Measurements from ENCODE around the gene NR1D1.

Gene NR1D1

DNA sequence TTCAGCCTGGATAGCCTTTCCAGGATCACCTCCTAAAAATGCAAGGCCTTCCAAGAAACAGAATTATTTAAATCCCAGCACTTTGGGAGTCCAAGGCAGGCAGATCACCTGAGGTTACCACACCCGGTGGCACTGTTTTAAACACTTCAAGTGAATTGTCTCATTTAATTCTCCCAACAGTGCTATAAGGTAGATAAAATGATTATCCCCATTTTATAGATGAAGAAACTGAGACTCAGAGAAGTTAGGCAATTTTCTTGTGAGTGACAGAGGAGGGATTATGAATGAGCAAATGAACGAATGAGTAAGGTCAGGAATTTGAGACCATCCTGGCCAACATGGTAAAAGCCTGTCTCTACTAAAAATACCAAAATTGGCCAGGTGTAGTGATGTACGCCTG, 20.8 kb downstream of the NR1D1 start:
- no peak overlapping the region for H3K27ac Mint-ChIP-seq
- H3K36me3 Mint-ChIP-seq, result no peaks in the 10 kb centered on the region
- no peak overlapping the region for H3K4me3 Mint-ChIP-seq
- no peaks in the 10 kb centered on the region for H3K9me3 Mint-ChIP-seq (ENCODE audit: low read depth)
- H3K27me3 Mint-ChIP-seq, result no peaks in the 10 kb centered on the region
- peaks cover 17% of the 10 kb centered on the region for H3K4me1 Mint-ChIP-seq (ENCODE audit: low read depth)

DNA sequence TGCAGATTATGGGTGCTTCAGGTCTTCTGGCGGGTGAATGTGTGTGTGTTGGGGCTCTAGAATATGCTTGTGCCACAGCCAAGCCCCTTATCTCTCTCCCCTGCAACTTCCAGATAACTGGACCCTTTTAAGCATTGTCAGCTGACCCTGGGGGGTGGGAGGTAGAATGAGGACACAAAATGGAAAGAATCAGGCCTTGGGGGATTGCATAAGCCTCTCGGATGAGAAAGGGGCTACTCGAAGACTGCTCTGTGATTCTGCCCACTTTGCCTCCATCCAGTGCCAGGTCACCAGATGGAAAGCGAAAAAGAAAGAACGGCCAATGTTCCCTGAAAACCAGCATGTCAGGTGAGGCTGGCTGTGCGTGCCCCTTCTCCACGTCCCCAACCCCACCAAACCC, 23.8 kb downstream of the NR1D1 start:
- no peaks in the 10 kb centered on the region for H3K27me3 Mint-ChIP-seq
- no peaks in the 10 kb centered on the region for H3K36me3 Mint-ChIP-seq
- no peak overlapping the region for H3K27ac Mint-ChIP-seq
- H3K4me3 Mint-ChIP-seq, result no peak overlapping the region
- peaks cover 31% of the 10 kb centered on the region for H3K4me1 Mint-ChIP-seq (ENCODE audit: low read depth)
- H3K9me3 Mint-ChIP-seq (ENCODE audit: low read depth), result no peaks in the 10 kb centered on the region

DNA sequence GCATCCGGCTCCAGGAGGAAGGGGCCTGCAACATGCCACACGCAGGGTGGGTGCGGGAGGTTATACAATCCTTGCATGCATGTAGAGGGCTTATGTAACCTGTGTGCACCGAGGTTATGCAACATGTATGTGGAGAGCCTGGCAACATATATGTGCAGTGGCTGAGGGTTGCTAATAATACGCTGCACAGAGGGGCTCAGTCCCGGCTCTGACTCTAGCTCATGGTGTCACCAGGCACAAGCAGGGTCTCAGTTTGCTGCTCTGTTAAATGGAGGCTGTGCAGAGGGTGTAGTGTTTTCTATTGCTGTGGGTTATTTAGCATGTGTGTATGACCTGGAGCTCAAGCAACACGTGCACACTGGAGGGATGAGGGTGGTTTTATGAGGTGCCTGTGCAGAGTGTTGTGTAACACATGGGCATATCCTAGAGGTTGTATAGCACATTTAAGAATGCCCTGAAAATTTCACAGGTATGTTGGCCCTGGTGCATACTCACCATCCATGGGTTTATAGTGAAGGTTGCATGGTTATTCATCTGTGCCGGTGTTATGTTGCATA, 24.4 kb downstream of the NR1D1 start:
- peaks cover 34% of the 10 kb centered on the region for H3K4me1 Mint-ChIP-seq (ENCODE audit: low read depth)
- H3K4me3 Mint-ChIP-seq, result no peak overlapping the region
- H3K27me3 Mint-ChIP-seq, result no peaks in the 10 kb centered on the region
- no peaks in the 10 kb centered on the region for H3K36me3 Mint-ChIP-seq
- no peaks in the 10 kb centered on the region for H3K9me3 Mint-ChIP-seq (ENCODE audit: low read depth)
- H3K27ac Mint-ChIP-seq, result peak overlapping the region; percentile 50

DNA sequence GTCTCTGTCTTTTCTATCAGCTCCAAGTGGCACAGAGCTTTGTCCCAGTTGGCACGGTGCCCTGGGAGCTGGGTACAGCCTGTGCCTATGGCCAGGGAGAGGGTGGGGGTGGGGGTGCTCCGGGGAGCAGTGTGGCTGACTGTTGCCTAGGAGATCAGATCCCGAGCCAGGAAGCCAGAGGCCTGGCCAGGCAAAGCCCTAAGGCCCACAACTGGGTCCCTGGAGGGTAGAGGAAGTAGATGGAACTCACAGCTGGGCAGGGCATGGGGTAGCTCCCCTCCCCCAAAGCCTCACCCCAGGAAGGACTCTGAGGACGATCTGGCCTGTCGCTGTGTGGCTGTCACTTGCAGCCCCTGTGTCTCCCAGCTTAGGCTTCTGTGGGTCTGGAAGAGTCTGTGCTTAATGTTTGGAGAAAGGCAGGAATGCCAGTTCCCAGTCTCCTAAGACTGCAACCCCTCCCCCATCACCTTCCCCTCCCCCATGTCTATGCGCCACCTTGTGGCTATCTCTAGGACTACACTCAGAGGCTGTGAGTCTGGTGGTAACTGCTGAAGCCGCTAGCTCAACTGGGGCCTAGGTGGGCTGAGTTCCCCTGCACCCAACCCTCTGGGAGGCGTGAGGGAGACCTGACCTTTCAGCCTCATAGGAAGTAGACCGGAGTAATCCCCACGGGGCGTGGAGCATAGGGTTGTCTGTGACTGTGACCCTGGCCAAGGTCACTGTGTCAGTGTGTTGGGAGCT, 25.0 kb downstream of the NR1D1 start:
- H3K4me1 Mint-ChIP-seq (ENCODE audit: low read depth), result peaks cover 39% of the 10 kb centered on the region
- no peaks in the 10 kb centered on the region for H3K9me3 Mint-ChIP-seq (ENCODE audit: low read depth)
- H3K27me3 Mint-ChIP-seq, result no peaks in the 10 kb centered on the region
- no peak overlapping the region for H3K4me3 Mint-ChIP-seq
- H3K27ac Mint-ChIP-seq, result peak overlapping the region; percentile 50
- H3K36me3 Mint-ChIP-seq, result no peaks in the 10 kb centered on the region

DNA sequence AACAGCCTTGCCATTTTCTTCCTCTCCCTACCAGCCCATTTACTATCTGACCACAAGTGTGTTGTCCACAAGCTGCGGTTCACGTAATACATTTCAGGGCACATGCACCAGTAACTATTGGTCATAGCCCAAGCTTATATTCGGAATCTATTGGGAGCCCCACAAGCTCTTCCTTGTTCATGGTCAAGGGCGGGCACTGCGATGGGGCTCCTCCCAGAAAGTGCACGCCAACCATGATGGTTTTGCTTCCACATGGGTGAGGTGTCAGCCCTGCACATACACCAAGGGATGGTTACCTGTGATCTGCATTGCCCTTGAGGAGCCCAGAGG, 25.6 kb downstream of the NR1D1 start:
- H3K4me3 Mint-ChIP-seq, result no peak overlapping the region
- H3K9me3 Mint-ChIP-seq (ENCODE audit: low read depth), result no peaks in the 10 kb centered on the region
- no peak overlapping the region for H3K27ac Mint-ChIP-seq
- H3K36me3 Mint-ChIP-seq, result no peaks in the 10 kb centered on the region
- H3K4me1 Mint-ChIP-seq (ENCODE audit: low read depth), result peaks cover 44% of the 10 kb centered on the region
- no peaks in the 10 kb centered on the region for H3K27me3 Mint-ChIP-seq

DNA sequence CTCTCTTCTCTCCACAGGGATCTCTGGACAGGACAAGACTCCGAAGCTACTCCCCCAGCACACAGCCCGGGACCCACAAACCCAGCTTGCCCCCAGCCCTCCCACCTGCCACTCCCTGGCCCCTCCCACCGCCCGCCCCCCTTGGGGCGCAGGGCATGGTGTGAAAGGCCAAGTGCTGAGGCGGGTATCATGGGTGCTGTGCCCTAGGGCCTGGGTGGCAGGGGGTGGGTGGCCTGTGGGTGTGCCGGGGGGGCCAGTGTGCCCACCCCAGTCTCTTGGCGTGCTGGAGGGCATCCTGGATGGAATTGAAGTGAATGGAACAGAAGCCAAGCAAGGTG, 26.2 kb downstream of the NR1D1 start:
- Mint-ChIP-seq H3K27me3 (no peaks in the 10 kb centered on the region), H3K4me3 (no peak overlapping the region), H3K4me1 (ENCODE audit: low read depth) (peaks cover 51% of the 10 kb centered on the region), H3K36me3 (no peaks in the 10 kb centered on the region), H3K9me3 (ENCODE audit: low read depth) (no peaks in the 10 kb centered on the region), H3K27ac (peak overlapping the region; percentile 56)

DNA sequence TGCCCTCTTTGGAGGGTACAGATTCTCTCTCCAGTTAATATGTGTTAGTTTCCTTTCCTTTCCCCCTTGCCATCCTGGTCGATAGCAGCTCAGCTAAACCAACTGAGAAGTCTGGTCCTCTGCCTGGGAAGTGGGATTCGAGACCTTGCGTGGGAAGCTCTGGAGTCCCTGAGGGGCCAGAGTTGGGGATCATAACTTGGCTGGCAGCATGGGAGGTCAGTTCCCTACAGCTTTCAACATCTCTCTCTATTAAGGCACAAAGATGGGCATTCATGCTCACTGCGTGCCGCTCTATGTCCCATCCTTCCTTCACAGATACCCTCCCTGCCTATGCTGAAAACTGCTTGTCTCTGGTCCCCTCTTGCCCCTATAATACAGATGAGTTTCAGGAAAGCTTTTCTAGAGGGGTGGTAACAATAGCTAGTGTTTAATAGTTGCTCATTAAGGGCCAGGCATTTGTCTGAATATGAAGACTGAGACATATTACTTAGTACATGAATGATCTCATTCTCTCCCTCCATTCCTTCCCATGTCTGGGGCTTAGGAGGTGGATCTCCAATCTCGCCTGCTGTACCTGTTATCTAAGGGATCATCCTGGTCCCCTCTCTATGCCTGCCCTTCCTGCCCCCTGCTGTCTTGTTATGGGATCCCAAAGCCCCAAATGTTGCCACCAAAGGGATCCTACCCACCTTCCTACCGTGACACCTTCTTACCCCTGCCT, 26.8 kb downstream of the NR1D1 start:
- H3K4me3 Mint-ChIP-seq, result no peak overlapping the region
- H3K4me1 Mint-ChIP-seq (ENCODE audit: low read depth), result peaks cover 56% of the 10 kb centered on the region
- no peaks in the 10 kb centered on the region for H3K9me3 Mint-ChIP-seq (ENCODE audit: low read depth)
- H3K36me3 Mint-ChIP-seq, result no peaks in the 10 kb centered on the region
- H3K27ac Mint-ChIP-seq, result peak overlapping the region; percentile 56
- H3K27me3 Mint-ChIP-seq, result no peaks in the 10 kb centered on the region

DNA sequence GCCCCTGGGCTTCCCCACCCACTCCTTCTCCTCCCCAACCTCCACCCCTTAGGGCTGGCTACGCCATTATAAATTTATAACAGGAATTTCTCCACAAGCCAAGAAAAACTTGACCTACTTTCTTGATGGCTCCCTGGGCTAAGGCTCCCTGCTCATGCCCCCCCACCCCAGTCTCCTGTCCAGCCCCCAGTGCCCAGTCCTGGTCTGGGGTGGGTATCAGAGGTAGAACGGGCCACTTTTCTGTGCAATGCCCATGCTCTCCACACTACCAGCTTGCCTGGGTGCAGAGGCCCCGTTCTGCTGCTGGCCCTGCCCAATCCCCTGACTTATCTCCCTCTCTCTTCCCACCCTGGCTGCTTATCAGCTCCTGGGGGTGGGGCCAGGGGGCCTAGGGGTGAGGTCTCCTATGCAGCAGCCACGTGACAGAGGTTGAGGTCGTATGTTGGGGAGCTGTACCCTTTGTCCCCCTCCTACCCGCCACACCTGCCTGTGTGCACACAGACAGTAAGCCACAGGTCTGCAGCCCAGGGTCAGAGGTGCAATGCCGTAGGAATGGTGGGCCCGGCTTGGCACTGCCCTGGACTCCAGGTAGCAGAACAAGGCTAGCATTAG, 27.5 kb downstream of the NR1D1 start:
- Mint-ChIP-seq H3K4me3 (no peak overlapping the region), H3K36me3 (no peaks in the 10 kb centered on the region), H3K27me3 (no peaks in the 10 kb centered on the region), H3K9me3 (ENCODE audit: low read depth) (no peaks in the 10 kb centered on the region), H3K4me1 (ENCODE audit: low read depth) (peaks cover 64% of the 10 kb centered on the region), H3K27ac (peak overlapping the region; percentile 81)

DNA sequence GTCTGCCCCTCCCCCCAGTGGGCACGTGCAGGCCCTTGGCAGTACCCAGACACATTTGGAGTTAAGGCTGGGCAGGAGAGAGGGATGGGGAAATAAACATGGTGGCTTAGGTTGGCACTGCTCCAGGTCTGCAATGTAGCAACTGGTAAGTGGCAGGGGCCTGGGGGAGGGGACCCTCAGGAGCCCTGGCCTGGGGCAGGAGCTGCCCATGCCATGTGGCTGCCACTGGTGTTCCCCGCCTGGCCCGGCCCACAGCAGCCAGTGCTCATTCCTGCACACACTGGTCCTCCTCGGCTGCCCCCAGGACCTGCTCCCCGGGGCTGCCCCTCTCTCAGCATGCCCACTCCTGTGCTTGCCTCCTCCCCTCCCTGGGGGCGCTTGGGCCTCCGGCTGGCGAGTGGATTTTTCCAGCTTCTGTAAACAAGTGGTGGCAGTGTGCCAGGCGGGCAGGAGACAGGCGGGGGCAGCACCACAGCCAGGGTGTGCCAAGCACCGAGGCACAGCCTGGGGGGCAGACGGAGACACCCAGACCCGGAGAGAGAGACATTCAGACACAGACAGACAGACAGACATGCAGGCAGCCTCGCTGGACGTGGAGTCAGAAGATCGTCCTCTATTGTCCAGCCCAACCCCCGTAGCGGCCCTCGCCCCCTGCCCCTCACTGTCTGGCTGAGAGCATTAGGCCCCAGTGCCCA, 28.2 kb downstream of the NR1D1 start:
- Mint-ChIP-seq H3K36me3 (no peaks in the 10 kb centered on the region), H3K27me3 (no peaks in the 10 kb centered on the region), H3K4me3 (no peak overlapping the region), H3K27ac (peak overlapping the region; percentile 77), H3K9me3 (ENCODE audit: low read depth) (no peaks in the 10 kb centered on the region), H3K4me1 (ENCODE audit: low read depth) (peaks cover 70% of the 10 kb centered on the region)

DNA sequence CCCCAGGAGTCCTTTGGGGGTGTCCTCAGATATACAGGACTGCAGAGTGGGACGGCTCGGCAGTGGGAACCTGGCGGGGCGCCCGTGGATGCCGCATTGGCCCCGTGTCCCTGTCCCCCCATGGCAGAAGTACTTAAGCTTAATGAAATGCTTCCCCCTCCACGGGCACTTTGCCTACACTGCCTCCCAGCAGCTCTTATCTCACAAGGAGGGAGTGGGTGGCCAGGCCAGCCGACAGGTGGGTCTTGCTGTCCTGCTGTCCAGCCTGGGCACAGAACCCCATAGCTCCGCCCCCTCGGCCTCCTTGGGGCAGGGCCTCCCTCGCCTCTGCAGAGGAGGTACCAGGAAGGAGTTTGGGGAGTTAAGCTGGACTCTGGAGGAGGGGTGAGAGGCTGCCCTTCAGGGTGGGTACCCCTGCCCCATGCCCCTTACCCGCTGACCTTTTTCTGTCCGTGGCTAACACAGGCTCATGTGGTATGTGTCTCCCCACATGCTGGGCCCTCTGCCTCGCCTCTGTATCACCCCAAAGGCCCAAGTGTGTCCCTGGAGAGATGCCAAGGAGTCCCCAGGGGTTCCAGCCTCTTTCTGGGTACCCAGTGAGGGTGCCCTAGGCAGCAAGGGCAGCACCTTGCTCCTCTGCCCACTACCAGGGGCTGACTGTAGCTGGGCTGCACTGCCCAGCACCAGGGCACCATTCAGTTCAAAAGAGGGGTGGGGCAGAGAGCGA, 28.9 kb downstream of the NR1D1 start:
- Mint-ChIP-seq H3K4me1 (ENCODE audit: low read depth) (peaks cover 77% of the 10 kb centered on the region), H3K4me3 (no peak overlapping the region), H3K36me3 (no peaks in the 10 kb centered on the region), H3K9me3 (ENCODE audit: low read depth) (no peaks in the 10 kb centered on the region), H3K27me3 (no peaks in the 10 kb centered on the region), H3K27ac (peak overlapping the region; percentile 77)

DNA sequence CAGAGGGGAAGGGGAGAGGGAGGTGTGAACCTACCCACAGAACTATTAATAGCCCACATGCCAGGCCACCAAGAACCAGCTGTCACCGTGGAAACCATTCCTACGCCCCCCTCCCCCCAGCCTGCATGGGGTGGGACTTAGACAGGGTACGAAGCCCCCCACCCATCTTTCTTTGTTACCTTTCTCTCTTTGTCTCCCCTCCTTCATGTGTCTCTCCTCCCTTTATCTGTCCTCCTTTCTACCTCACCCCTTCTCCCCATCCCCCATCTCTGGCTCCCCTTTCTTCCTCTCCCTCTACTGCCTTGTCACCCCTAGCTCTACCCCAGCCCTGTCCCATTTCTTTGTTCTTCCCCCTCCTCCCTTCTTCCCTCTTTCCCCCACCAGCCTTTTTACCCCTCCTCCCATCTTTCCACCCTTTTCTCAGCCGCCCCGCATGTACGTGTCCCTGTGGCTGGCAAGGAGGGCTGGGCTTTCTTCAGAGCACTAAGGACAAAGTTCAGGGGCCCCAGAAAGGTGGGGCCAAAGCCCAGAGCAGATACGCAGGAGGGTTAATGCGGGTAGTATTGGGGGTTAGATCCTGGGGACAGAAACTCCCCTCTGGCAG, 29.6 kb downstream of the NR1D1 start:
- Mint-ChIP-seq H3K36me3 (no peaks in the 10 kb centered on the region), H3K4me1 (ENCODE audit: low read depth) (peaks cover 74% of the 10 kb centered on the region), H3K27me3 (no peaks in the 10 kb centered on the region), H3K27ac (peak overlapping the region; percentile 61), H3K9me3 (ENCODE audit: low read depth) (no peaks in the 10 kb centered on the region), H3K4me3 (peak overlapping the region; percentile 28)

DNA sequence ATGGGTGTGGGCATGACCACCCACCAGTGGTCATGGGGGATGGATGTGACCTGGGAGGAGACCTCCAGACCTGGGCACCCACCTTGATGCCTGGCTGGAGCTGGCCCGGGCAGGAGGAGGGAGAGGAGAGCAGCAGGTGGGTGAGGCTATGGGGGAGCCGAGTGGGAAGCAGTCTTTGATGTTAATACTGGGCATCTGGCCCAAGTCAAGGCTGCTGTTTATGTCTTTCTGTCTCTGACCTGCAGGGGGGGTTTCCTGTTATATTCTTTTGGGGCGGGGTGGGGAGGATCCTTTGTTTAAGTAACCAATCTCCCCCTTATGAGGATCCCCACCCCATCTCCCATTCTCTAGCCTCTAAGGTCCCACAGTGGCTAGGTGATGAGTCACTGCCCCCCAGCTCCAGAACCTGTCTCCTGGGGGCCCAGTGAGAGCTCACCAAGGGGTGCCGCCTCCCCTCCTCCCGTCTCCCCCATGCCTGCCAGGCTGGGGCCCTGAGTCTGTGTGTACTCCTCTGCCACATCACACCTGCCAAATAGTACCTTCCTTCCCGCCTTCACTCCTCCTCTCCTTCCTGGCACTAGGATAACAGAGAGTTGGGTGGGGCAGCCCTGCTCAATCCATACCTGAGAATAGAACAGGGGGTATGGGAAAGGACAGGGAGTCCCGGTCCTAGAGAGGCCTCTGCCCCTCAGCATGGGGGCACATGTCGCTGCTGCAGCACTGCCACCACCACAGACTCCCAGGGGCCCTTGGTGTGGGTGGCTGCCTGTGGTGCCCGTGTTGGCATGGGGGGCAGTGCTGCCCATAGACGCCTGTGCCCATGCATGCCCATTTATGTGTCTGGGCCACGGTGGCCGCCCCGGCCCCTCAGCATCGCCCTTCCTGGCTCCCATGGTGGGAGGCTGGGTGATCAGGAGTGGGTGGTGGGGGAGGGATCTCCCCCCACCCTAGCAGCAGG, 30.4 kb downstream of the NR1D1 start:
- H3K4me3 Mint-ChIP-seq, result peak overlapping the region; percentile 87
- H3K4me1 Mint-ChIP-seq (ENCODE audit: low read depth), result peaks cover 71% of the 10 kb centered on the region

DNA sequence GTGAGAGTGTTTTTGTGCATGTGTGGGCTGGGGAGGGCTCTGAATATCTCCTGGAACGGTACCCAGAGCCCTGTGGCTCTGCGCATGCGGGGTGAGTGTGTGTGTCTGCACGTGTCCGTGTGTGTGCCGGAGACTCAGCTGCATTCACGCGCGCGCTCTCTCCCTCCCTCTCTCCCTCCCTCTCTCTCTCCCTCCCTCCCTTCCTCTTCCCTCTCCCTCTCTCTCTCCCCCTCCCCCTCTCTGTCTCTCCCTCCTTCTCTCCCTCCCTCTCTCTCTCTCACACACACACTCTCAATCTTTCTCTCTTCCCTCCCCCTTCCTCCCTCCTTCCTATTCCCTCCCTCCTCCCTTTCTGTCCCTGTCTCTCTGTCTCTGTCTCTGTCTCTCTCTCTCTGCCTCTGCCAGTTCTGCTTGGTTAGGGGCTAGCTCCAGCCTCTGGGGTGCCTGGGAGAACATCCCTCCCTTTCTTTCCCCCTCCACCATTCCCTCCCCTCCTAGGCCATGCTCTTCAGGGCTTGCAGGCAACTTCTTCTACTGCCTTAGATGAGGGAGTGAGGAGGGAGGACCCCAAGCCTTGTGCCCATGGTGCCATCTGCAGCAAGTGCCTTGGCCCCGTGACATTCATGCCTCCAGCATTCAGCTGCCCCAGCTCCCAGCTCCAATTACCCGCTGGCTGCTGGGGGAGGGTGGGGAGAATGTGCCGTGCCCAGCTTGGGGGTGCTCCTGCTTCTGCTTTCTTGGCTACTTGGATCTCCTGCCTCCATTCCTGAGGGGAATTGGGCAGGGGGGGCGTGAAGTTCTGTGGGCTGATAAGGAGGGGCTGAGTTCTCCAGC, 31.3 kb downstream of the NR1D1 start:
- Mint-ChIP-seq H3K36me3 (no peaks in the 10 kb centered on the region), H3K27ac (peak overlapping the region; percentile 93), H3K27me3 (no peaks in the 10 kb centered on the region), H3K9me3 (ENCODE audit: low read depth) (no peaks in the 10 kb centered on the region), H3K4me3 (peak overlapping the region; percentile 87), H3K4me1 (ENCODE audit: low read depth) (peaks cover 76% of the 10 kb centered on the region)

More for the DNA sequence above, 30.4 kb downstream of the NR1D1 start:
- Mint-ChIP-seq H3K36me3 (no peaks in the 10 kb centered on the region), H3K9me3 (ENCODE audit: low read depth) (no peaks in the 10 kb centered on the region), H3K27me3 (no peaks in the 10 kb centered on the region), H3K27ac (peak overlapping the region; percentile 93)

Measured in activated naive CD8-positive, alpha-beta T cell (primary cell).